Measurements from ENCODE around the gene VPS54. TPM values are rescaled to one million over a fixed set of nuclear protein-coding genes. Genes with fewer than 3 reads are reported as not detected.
"Not testable (repeated sequence)": the region's sequence is repeated elsewhere in the genome, so short reads cannot be mapped to it uniquely, and the experiment has no call there.

The VPS54 gene
- total and polyA plus RNA-seq, 5 donors: 8.5 to 14.8 (median 13.3) TPM

DNA sequence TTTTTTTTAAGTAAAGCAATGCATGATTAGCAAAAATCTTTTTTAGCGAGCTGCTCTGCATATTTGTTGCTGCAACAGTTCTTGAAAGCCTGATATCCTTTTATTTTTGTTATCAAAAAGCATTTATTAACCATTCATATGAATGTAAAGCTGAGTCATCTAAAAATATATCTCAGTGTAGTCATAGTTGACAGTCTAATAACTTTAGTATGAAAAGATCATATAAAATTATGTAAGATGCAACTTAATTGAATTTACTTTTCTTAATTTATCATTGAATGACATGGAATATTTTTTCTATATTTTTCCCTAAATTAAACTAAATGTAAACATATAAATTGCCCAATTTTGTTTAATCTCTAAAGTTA lies 169.0 kb downstream of the VPS54 start:
- H3K4me3 ChIP-seq (ENCODE audit: low read length): no peak overlapping the region
- H3K4me1 ChIP-seq (ENCODE audit: control insufficient read depth, insufficient read depth, low read length): peaks cover 10% of the 10 kb centered on the region
- no peaks in the 10 kb centered on the region for H3K27me3 ChIP-seq (ENCODE audit: control insufficient read depth, insufficient read depth)
- H3K9me3 ChIP-seq (ENCODE audit: control insufficient read depth, low read length): no peaks in the 10 kb centered on the region
- DNase-seq (no peak), ATAC-seq (no peak)
- intact Hi-C loops (cut with DNase I): loop anchor here in 1 of 4 donors (5.0 kb wide), 1 partner anchor 153 kb away; no protein-coding TSS in a partner anchor
- 41% methylated on average over 1 of the region's 1 CpG for WGBS
- no peak overlapping the region for H3K27ac ChIP-seq (ENCODE audit: low read length)

DNA sequence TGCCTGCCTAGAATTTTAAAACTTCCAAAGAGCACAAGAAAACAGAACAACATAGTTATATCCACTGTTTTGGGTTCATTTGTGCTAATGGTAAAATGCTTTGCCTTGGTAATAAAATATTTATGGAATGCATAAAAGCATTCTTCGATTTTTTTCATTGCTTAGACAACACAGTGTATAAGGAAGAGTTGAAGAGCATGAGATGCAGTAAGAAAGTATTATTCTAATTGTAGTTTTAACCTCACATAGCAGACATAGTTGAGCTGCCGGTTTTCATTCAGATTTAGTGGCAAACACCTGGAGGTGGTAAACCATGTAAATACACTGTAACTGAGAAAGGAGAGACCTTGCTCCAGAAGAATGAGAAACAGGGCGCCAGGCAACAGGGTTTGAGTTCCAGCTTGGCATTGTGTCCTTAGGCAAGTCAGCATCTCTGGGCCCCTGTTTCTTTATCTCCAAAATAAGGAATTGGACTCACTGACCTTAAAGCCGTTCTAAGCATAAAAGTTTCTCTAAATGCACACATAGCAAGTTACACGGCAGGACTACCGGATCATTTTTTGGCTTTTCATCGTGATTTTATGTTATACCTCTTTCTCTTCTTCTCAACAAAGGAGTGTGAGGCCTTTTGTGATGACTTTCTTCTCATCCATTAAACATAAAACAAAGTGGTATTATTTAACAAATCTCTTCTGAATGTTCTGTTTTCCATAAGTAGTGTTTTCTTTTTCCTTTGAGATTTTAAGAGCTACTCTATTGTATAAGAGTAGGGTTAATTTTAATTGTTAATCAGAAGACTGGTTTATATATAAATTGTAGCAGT lies 169.6 kb downstream of the VPS54 start:
- DNase-seq: no peak
- H3K27me3 ChIP-seq (ENCODE audit: control insufficient read depth, insufficient read depth): no peaks in the 10 kb centered on the region
- no peaks in the 10 kb centered on the region for H3K9me3 ChIP-seq (ENCODE audit: control insufficient read depth, low read length)
- H3K4me3 ChIP-seq (ENCODE audit: low read length): no peak overlapping the region
- intact Hi-C loops (cut with DNase I): loop anchor here in 1 of 4 donors (5.0 kb wide), 1 partner anchor 152 kb away; no protein-coding TSS in a partner anchor
- H3K27ac ChIP-seq (ENCODE audit: low read length): peak overlapping the region; percentile 1
- ATAC-seq: no peak
- 30% methylated on average over 7 of the region's 7 CpGs for WGBS
- peaks cover 12% of the 10 kb centered on the region for H3K4me1 ChIP-seq (ENCODE audit: control insufficient read depth, insufficient read depth, low read length)

DNA sequence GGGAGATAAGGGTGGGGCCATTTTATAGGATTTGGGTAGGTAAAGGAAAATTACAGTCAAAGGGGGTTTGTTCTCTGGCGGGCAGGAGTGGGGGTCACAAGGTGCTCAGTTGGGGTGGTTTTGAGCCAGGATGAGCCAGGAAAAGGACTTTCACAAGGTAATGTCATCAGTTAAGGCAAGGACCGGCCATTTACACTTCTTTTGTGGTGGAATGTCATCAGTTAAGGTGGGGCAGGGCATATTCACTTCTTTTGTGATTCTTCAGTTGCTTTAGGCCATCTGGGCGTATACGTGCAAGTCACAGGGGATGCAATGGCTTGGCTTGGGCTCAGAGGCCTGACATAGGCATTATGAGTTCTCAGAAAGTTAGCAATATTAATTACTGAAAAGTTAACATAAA lies 171.7 kb downstream of the VPS54 start:
- H3K27me3 ChIP-seq (ENCODE audit: control insufficient read depth, insufficient read depth); H3K27ac ChIP-seq (ENCODE audit: low read length); ATAC-seq; H3K9me3 ChIP-seq (ENCODE audit: control insufficient read depth, low read length); intact Hi-C loops (cut with DNase I); DNase-seq; H3K4me3 ChIP-seq (ENCODE audit: low read length): not testable (repeated sequence)
- peaks cover 16% of the 10 kb centered on the region for H3K4me1 ChIP-seq (ENCODE audit: control insufficient read depth, insufficient read depth, low read length)
- WGBS: 91% methylated on average over 4 of the region's 4 CpGs

DNA sequence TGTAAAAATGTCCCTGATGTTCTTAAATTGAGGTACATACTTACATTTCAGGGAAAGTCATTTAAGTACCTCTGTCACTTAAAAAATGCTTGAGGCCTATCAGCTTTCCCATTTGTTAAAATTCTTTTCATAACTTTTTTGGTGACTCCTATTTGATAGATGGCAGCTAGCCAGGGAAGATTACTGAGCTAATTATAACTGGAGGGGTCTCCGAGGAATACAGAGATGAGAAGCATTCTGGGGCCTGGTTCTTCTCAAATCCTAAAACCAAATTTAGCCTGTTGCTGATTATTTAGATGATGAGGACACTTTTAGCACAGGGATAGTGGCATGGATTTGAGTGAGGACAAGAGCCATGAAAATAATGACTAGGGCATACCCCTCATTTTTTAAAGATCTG lies 172.7 kb downstream of the VPS54 start:
- peaks cover 12% of the 10 kb centered on the region for H3K4me1 ChIP-seq (ENCODE audit: control insufficient read depth, insufficient read depth, low read length)
- no peak for DNase-seq
- intact Hi-C loops (cut with DNase I): no loop called here
- WGBS: 12% methylated on average over 1 of the region's 1 CpG
- ATAC-seq: no peak
- no peak overlapping the region for H3K4me3 ChIP-seq (ENCODE audit: low read length)
- no peaks in the 10 kb centered on the region for H3K9me3 ChIP-seq (ENCODE audit: control insufficient read depth, low read length)
- H3K27ac ChIP-seq (ENCODE audit: low read length): no peak overlapping the region
- no peaks in the 10 kb centered on the region for H3K27me3 ChIP-seq (ENCODE audit: control insufficient read depth, insufficient read depth)

DNA sequence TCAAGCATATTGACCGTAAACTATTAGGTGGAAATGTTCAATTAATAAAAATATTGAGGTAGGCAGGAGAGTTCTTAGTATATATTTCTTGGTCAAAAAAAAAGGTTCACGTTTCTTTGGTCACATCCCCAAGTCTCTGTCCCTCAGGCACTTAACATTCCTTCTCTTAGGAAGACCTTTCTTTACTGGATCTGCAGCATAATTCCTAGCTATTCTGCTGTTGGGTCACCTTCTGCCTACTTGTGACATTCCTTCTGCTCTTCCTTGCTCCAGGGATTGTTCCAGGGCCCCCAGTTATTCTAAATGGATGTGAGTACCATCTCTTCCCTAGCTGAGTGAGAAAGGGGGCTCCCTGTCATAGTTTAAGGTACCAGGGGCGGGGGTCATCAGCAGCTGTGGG lies 173.4 kb downstream of the VPS54 start:
- intact Hi-C loops (cut with DNase I): no loop called here

DNA sequence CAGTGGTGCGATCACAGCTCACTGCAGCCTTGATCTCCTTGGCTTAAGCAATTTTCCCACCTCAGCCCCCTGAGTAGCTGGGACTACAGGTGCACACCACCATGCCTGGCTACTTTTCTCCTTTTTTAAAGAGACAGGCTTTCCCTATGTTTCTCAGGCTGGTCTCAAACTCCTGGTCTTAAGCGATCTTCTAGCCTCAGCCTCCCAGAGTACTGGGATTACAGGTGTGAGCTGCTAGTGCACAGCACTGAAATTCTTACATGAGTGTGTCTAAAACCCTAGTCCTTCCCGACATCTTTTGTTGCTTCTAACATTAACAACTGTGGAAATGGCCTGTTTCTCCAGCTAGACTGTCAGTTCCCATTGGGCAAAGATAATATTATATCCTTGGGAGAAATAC lies 174.6 kb downstream of the VPS54 start:
- DNase-seq (no peak), ATAC-seq (no peak)
- no peaks in the 10 kb centered on the region for H3K9me3 ChIP-seq (ENCODE audit: control insufficient read depth, low read length)
- H3K27me3 ChIP-seq (ENCODE audit: control insufficient read depth, insufficient read depth): no peaks in the 10 kb centered on the region
- WGBS: 62% methylated on average over 3 of the region's 3 CpGs
- H3K4me1 ChIP-seq (ENCODE audit: control insufficient read depth, insufficient read depth, low read length): peaks cover 15% of the 10 kb centered on the region
- intact Hi-C loops (cut with DNase I): no loop called here
- H3K27ac ChIP-seq (ENCODE audit: low read length): peak overlapping the region; percentile 16
- H3K4me3 ChIP-seq (ENCODE audit: low read length): peak overlapping the region; percentile 74

More for the DNA sequence above, 173.4 kb downstream of the VPS54 start:
- whole genome bisulfite sequencing: 74% methylated on average over 3 of the region's 3 CpGs
- DNase-seq (no peak), ATAC-seq (no peak)
- H3K27me3 ChIP-seq (ENCODE audit: control insufficient read depth, insufficient read depth): no peaks in the 10 kb centered on the region
- H3K4me1 ChIP-seq (ENCODE audit: control insufficient read depth, insufficient read depth, low read length): peaks cover 12% of the 10 kb centered on the region
- no peak overlapping the region for H3K4me3 ChIP-seq (ENCODE audit: low read length)
- H3K27ac ChIP-seq (ENCODE audit: low read length): peak overlapping the region; percentile 43
- H3K9me3 ChIP-seq (ENCODE audit: control insufficient read depth, low read length): no peaks in the 10 kb centered on the region

DNA sequence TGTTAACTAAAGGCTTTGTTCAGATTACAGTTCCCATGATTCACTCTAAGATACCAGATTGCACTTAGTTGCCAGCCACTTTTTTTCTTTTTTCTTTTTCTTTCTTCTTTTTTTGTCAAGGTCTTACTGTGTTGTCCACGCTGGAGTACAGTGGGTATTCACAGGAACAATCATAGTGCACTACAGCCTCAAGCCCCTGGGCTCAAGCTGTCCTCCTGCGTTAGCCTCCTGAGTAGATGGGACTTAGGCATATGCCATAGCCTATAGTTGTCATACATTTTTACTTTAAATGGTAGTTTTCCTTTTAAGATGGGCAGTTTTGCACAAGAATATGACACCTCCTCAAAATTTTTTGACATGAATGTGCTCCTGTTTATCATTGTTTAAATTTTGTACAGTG lies 175.4 kb downstream of the VPS54 start:
- intact Hi-C loops (cut with DNase I): no loop called here
- DNase-seq (no peak), ATAC-seq (no peak)
- H3K27me3 ChIP-seq (ENCODE audit: control insufficient read depth, insufficient read depth): no peaks in the 10 kb centered on the region
- H3K27ac ChIP-seq (ENCODE audit: low read length): no peak overlapping the region
- H3K9me3 ChIP-seq (ENCODE audit: control insufficient read depth, low read length): no peaks in the 10 kb centered on the region
- WGBS: 60% methylated on average over 2 of the region's 2 CpGs
- H3K4me3 ChIP-seq (ENCODE audit: low read length): peak overlapping the region; percentile 74
- peaks cover 13% of the 10 kb centered on the region for H3K4me1 ChIP-seq (ENCODE audit: control insufficient read depth, insufficient read depth, low read length)

DNA sequence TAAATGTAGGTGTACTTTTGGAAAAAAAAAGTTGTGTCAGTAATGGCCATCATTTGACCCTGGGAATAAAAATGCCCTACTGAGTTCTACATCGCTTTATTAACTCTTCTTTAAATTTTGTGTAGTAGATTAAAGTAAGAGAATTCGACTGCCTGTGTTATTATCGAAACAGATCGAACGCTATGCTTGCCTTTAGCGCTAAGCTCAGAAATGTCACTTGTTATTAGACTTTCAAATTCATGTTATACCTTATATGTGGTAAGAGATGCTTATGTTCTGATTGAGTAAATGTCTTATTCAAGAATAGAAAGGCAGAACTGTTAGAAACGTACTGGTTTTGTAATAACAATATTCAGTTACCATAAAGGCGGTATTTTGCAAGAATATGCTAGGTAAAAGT lies 176.1 kb downstream of the VPS54 start:
- no peaks in the 10 kb centered on the region for H3K9me3 ChIP-seq (ENCODE audit: control insufficient read depth, low read length)
- no peak for DNase-seq
- H3K4me1 ChIP-seq (ENCODE audit: control insufficient read depth, insufficient read depth, low read length): peaks cover 13% of the 10 kb centered on the region
- no peak for ATAC-seq
- intact Hi-C loops (cut with DNase I): no loop called here
- H3K27me3 ChIP-seq (ENCODE audit: control insufficient read depth, insufficient read depth): no peaks in the 10 kb centered on the region
- H3K4me3 ChIP-seq (ENCODE audit: low read length): peak overlapping the region; percentile 74
- H3K27ac ChIP-seq (ENCODE audit: low read length): no peak overlapping the region
- WGBS: 55% methylated on average over 8 of the region's 8 CpGs

DNA sequence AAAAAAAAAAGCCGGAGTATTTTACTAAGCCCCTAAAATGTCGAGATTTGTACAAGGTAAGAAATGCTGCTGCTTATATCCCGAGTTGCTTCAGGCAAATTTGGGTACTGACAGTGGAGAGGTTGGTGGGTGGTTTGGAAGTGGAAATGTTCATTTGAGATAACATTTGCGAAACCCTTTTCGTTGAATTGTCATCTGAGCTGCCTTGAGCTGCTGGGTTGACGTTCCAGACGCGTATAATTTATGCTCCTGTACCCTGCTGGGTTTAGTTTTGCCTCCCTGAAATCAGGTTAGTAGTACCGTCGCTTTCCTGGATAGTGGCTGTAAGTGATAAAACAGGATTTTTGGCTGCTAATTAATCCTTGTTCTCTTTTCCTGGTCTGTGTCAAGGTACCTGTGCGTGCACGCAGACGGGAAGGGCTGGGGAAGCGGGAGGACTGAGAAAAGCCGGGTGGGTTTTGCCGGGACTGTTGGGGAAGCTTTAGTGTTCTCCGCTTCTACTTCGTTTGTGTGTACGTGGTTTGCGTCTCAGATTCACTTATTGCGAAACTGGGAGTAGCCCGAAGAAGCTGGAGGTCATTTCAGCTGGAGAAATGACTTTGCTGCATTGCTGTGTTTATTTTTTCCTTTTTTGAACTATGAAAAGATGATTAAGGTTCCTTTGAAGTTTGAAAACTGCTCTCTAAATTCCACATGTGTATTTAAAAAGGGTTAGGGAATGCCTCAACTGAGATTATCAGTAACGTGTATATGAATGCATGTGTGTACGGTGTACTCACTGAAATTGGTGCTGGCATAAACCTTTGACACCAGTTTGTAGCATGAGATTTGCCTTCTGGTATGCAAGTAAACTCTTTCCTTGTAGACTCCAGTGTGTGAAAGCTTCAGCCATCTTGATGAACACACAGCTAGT lies 176.8 kb downstream of the VPS54 start:
- H3K27me3 ChIP-seq (ENCODE audit: control insufficient read depth, insufficient read depth): no peaks in the 10 kb centered on the region
- ATAC-seq (peak; percentile 4 to 15), DNase-seq (peak in 2 of 3 donors; percentile 27 to 64)
- H3K4me3 ChIP-seq (ENCODE audit: low read length): peak overlapping the region; percentile 74
- no peaks in the 10 kb centered on the region for H3K9me3 ChIP-seq (ENCODE audit: control insufficient read depth, low read length)
- WGBS: 3% methylated on average over 24 of the region's 24 CpGs
- intact Hi-C loops (cut with DNase I): no loop called here
- peak overlapping the region; percentile 99 for H3K27ac ChIP-seq (ENCODE audit: low read length)
- H3K4me1 ChIP-seq (ENCODE audit: control insufficient read depth, insufficient read depth, low read length): peaks cover 13% of the 10 kb centered on the region

Measured in right cardiac atrium (tissue), 5 donors.